PC-9 (cell line): ENCODE measurements around the gene FAM193A.

ENCODE experiments used
- CTCF ChIP-seq: fragments of 200-600 bp; sonication (generic); conservative IDR thresholded peaks from 2 replicates; pipeline ENCODE4 v1.6.1; 2017; ENCODE audit warnings: mixed run types, antibody characterized with exemption, mild to moderate bottlenecking, moderate library complexity
- EZH2 ChIP-seq: fragments of 200-600 bp; sonication (generic); IDR thresholded peaks from 2 replicates; pipeline ENCODE4 v1.8.0; 2017; ENCODE audit warnings: antibody characterized with exemption, low read depth

- TF ChIP-seq CTCF (no peak), EZH2 (no peak)
Observed at GRCh38 chr4:2623442-2623841, 87.0 kb downstream of the FAM193A start.
